GM23248 (cell line): Measurements from ENCODE around the gene SLC13A5. TPM values are rescaled to one million over a fixed set of nuclear protein-coding genes. Genes with fewer than 3 reads are reported as not detected.

Experiments used
- DNase-seq: peaks from one replicate; pipeline ENCODE4 v3.0.0-alpha.2; 2015
- H2AFZ ChIP-seq: fragments of 200-600 bp; sonication (generic); 2 replicates; pipeline ENCODE4 v1.6.1; 2016; ENCODE audit warnings: antibody characterized with exemption
- H3F3A ChIP-seq: fragments of 200-600 bp; sonication (generic); 2 replicates; pipeline ENCODE4 v1.6.1; 2016; ENCODE audit warnings: mild to moderate bottlenecking, antibody characterized with exemption, mixed run types; ENCODE audit not compliant: insufficient read depth
- H3K27ac ChIP-seq: fragments of 200-600 bp; sonication (generic); 2 replicates; pipeline ENCODE4 v1.5.1; 2016; ENCODE audit warnings: mild to moderate bottlenecking
- H3K27me3 ChIP-seq: fragments of 200-600 bp; sonication (generic); replicated peaks from 2 replicates; pipeline ENCODE4 v1.6.1; 2016; ENCODE audit warnings: mild to moderate bottlenecking; ENCODE audit not compliant: insufficient read depth
- H3K36me3 ChIP-seq: fragments of 200-600 bp; sonication (generic); 2 replicates; pipeline ENCODE4 v1.6.1; 2016; ENCODE audit warnings: low read depth, mild to moderate bottlenecking
- H3K4me1 ChIP-seq: fragments of 200-600 bp; sonication (generic); 2 replicates; pipeline ENCODE4 v1.6.1; 2016; ENCODE audit warnings: mild to moderate bottlenecking; ENCODE audit not compliant: insufficient read depth
- H3K4me2 ChIP-seq: fragments of 200-600 bp; sonication (generic); one replicate; pipeline ENCODE4 v1.6.1; 2016; ENCODE audit warnings: mild to moderate bottlenecking; ENCODE audit not compliant: unreplicated experiment
- H3K4me3 ChIP-seq: fragments of 200-600 bp; sonication (generic); 2 replicates; pipeline ENCODE4 v1.5.1; 2016; ENCODE audit warnings: mild to moderate bottlenecking
- H3K79me2 ChIP-seq: fragments of 200-600 bp; sonication (generic); 2 replicates; pipeline ENCODE4 v1.6.1; 2016; ENCODE audit warnings: mild to moderate bottlenecking; ENCODE audit not compliant: insufficient read depth
- H3K9ac ChIP-seq: fragments of 200-600 bp; sonication (generic); 2 replicates; pipeline ENCODE4 v1.6.1; 2016; ENCODE audit warnings: mild to moderate bottlenecking
- H3K9me2 ChIP-seq: fragments of 200-600 bp; sonication (generic); 2 replicates; pipeline ENCODE4 v1.6.1; 2016; ENCODE audit warnings: mixed run types, mild to moderate bottlenecking, moderate library complexity; ENCODE audit not compliant: insufficient read depth
- H3K9me3 ChIP-seq: fragments of 200-600 bp; sonication (generic); one replicate; pipeline ENCODE4 v1.6.1; 2017; ENCODE audit warnings: low read depth
- H4K20me1 ChIP-seq: fragments of 200-600 bp; sonication (generic); 2 replicates; pipeline ENCODE4 v1.6.0; 2016; ENCODE audit not compliant: insufficient read depth
- EZH2 ChIP-seq: fragments of 200-600 bp; sonication (generic); IDR thresholded peaks from 2 replicates; pipeline ENCODE4 v1.6.1; 2018; ENCODE audit warnings: antibody characterized with exemption, mild to moderate bottlenecking; ENCODE audit not compliant: insufficient read depth, poor library complexity, severe bottlenecking
- EZH2phosphoT487 ChIP-seq: fragments of 200-600 bp; sonication (generic); IDR thresholded peaks from 2 replicates; pipeline ENCODE4 v1.6.1; 2018; ENCODE audit warnings: antibody characterized with exemption, moderate library complexity, mild to moderate bottlenecking, low read depth; ENCODE audit not compliant: insufficient read depth
- WGBS, 2 experiments: methylation state at CpG; one replicate each; pipeline ENCODE4 v1.1.6; 2015 to 2017; ENCODE audit warnings: low lambda C conversion rate in 2 of 2, low coverage in 1 of 2; ENCODE audit errors: missing lambda C conversion rate in 2 of 2; 5-methylcytosine and 5-hydroxymethylcytosine counted together
- in situ Hi-C: fragments of 300-500 bp; cut with MboI; formaldehyde crosslinking; loops from 2 replicates; pipeline ENCODE4 v1.15.0; 2020
- microRNA-seq: library from miRNA; unstranded; fragments of <30 nt; microRNA quantifications from one replicate; pipeline ENCODE4, GENCODE V29; 2016; ENCODE audit warnings: borderline number of aligned reads
- polyA plus RNA-seq: library from polyadenylated mRNA; unstranded; fragments of >200 nt; fragmentation: Nextera tagmentation; extraction: Ambion mirVana; gene quantifications from 2 replicates; pipeline ENCODE4 v1.2.1, GENCODE V29; 2016
- small RNA-seq: library from RNA; depleted of rRNA; stranded (forward); fragments of <200 nt; gene quantifications from one replicate; pipeline ENCODE3, GENCODE V24; 2014; ENCODE audit warnings: low read depth, low replicate concordance
- total RNA-seq: library from RNA; depleted of rRNA; stranded (reverse); fragments of >200 nt; shearing (Covaris generic); gene quantifications from 2 replicates; pipeline ENCODE4 v1.2.3, GENCODE V29; 2014; rRNA removed

SLC13A5 gene
- total and polyA plus RNA-seq, 2 experiments from 2014 or later: not detected

DNA sequence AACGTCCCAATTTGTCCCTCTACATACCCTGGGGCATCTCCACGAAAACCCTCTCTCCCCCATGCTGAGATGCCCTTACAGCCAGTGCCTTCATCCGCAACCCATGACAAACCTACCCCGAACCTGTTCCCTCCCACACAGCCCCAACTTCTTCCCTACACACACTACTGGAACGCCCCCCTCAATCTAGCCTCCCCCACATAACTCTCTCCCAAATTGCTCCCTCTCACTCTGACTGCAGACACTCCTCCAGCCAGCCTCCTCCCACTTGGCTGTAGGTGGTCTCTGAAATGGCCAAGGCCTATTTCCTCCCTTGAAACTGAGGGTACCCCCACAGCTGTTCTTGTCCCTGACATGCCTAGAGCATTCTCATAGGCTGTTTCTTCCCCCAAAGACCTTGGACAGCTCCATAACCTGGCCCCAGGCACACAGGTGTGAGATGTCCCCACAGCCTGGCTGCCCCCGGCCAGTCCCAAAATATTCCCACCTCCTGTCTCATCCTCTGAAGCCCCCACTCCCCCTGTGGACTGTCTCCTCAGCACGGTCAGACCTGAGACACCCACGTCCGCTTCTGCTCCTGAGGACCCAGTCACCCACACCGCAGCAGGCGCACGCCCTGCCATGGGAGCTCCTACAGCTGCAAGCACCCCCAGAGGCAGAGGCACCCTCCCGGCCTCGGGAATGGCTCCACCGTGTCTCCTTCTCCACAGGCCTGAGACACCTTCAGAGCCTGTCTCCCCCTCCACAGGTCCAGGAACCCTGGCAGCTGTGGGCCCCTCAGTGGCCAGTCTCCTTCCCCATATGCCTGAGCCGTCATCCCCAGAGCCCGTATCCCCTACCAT lies 76.3 kb downstream of the SLC13A5 start:
- in situ Hi-C loops: no loop called here
- Histone ChIP-seq H3K4me3 (no peak overlapping the region), H3K9me3 (no peaks in the 10 kb centered on the region), H3K9ac (no peak overlapping the region), H3K4me1 (peaks cover 3% of the 10 kb centered on the region), H3K9me2 (no peaks in the 10 kb centered on the region), H3K27me3 (no peaks in the 10 kb centered on the region), H4K20me1 (no peaks in the 10 kb centered on the region), H2AFZ (no peak overlapping the region), H3K27ac (no peak overlapping the region), H3K4me2 (no peak overlapping the region), H3K79me2 (peaks cover 87% of the 10 kb centered on the region), H3K36me3 (peaks cover 28% of the 10 kb centered on the region), H3F3A (peaks cover 5% of the 10 kb centered on the region)
- WGBS, 2 experiments: 90 to 91% methylated on average over 16 to 17 of the region's 17 CpGs
- DNase-seq: no peak
- TF ChIP-seq EZH2phosphoT487 (no peak), EZH2 (no peak)

DNA sequence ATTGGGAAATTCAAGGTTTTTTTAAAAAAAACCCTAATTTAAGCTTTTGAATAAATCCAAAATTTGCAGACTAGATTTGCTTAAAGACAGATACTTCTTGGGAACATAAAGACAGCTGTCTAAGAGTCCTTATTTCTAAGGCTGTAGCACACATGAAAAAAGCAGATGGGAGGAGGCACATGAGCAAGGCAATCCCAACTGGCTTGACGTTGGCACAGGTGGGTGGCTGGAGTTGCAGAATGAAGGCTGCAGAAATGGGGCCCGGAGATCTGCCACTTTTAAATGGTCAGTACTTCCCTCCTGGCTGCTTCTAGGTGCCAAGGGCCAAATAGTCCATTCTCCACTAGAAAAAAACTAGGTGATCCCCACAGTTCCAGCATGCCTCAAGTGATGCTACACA lies 77.1 kb downstream of the SLC13A5 start:
- no peak overlapping the region for H3K4me2 ChIP-seq
- no peak for TF ChIP-seq EZH2phosphoT487
- no peak for TF ChIP-seq EZH2
- no peaks in the 10 kb centered on the region for H3F3A ChIP-seq
- H3K9me2 ChIP-seq: no peaks in the 10 kb centered on the region
- H3K79me2 ChIP-seq: peaks cover 86% of the 10 kb centered on the region
- H3K27ac ChIP-seq: no peak overlapping the region
- no peak overlapping the region for H3K9ac ChIP-seq
- H4K20me1 ChIP-seq: no peaks in the 10 kb centered on the region
- H3K9me3 ChIP-seq: no peaks in the 10 kb centered on the region
- WGBS, 2 experiments: 61 to 64% methylated on average over 2 of the region's 2 CpGs
- no peak overlapping the region for H3K4me3 ChIP-seq
- no peaks in the 10 kb centered on the region for H3K27me3 ChIP-seq
- H3K36me3 ChIP-seq: peaks cover 33% of the 10 kb centered on the region
- in situ Hi-C loops: no loop called here
- DNase-seq: no peak
- no peaks in the 10 kb centered on the region for H3K4me1 ChIP-seq
- H2AFZ ChIP-seq: no peak overlapping the region

Small RNAs within 50 kb of the gene (microRNA-seq; reads per million reads assigned to microRNA genes)
- not detected for gene MIR4520-1
- gene MIR4520-2: not detected

Small RNAs within 50 kb of the gene (small RNA-seq; reads per million reads assigned to genes)
- gene AC004706.2: not detected
- gene MIR4520-1: not detected

Other genes starting within 250 kb of the SLC13A5 start
- 12.8 and 13.7 TPM in 2 replicates for gene PITPNM3, start 156.8 kb downstream of the SLC13A5 start, total RNA-seq
- 6.5 and 6.9 TPM in 2 replicates for gene PITPNM3, start 156.8 kb downstream of the SLC13A5 start, polyA plus RNA-seq
- 14.2 and 20.5 TPM in 2 replicates for gene KIAA0753, start 72.7 kb downstream of the SLC13A5 start, total RNA-seq
- 5.8 and 6.9 TPM in 2 replicates for gene KIAA0753, start 72.7 kb downstream of the SLC13A5 start, polyA plus RNA-seq
- 112 and 152 TPM in 2 replicates for gene TXNDC17, start 72.3 kb downstream of the SLC13A5 start, total RNA-seq
- gene TXNDC17, start 72.3 kb downstream of the SLC13A5 start, polyA plus RNA-seq: 630 and 673 TPM in 2 replicates
- 4.8 and 8.9 TPM in 2 replicates for gene MED31, start 61.8 kb downstream of the SLC13A5 start, total RNA-seq
- gene MED31, start 61.8 kb downstream of the SLC13A5 start, polyA plus RNA-seq: 64.9 and 70.0 TPM in 2 replicates
- 0.63 and 0.86 TPM in 2 replicates for gene C17orf100, start 61.6 kb downstream of the SLC13A5 start, total RNA-seq
- gene C17orf100, start 61.6 kb downstream of the SLC13A5 start, polyA plus RNA-seq: 5.2 and 5.5 TPM in 2 replicates
- gene XAF1, start 42.7 kb upstream of the SLC13A5 start, total RNA-seq: 21.5 and 24.4 TPM in 2 replicates
- 19.2 and 22.0 TPM in 2 replicates for gene XAF1, start 42.7 kb upstream of the SLC13A5 start, polyA plus RNA-seq
- 1.1 TPM in 1 of 2 replicates, not detected in the other for gene FBXO39, start 62.8 kb upstream of the SLC13A5 start, total RNA-seq
- not detected in 2 replicates for gene FBXO39, start 62.8 kb upstream of the SLC13A5 start, polyA plus RNA-seq
- gene TEKT1, start 118.4 kb upstream of the SLC13A5 start, total RNA-seq: not detected in 2 replicates
- gene TEKT1, start 118.4 kb upstream of the SLC13A5 start, polyA plus RNA-seq: not detected in 2 replicates